ENCODE measurements around the gene MUCL3.
"Not testable (repeated sequence)": the region's sequence is repeated elsewhere in the genome, so short reads cannot be mapped to it uniquely, and the experiment has no call there.

The MUCL3 gene

GRCh38 chr6:30914076-30914853 lies 26.5 kb upstream of the MUCL3 start, which contains the start of gene VARS2:
VARS2 (plus strand) TSS chr6:30914238; CDS start chr6:30914837, 599 bp downstream.
- peak; percentile 64 to 78 for DNase-seq

GRCh38 chr6:30914854-30915590 lies 25.8 kb upstream of the MUCL3 start:
- DNase-seq, result no peak

GRCh38 chr6:30915591-30915946 lies 25.2 kb upstream of the MUCL3 start:
- peak in 1 of 2 donors; percentile 68 for DNase-seq

- DNase-seq, result no peak
Measured at GRCh38 chr6:30917041-30917440, 23.7 kb upstream of the MUCL3 start.

GRCh38 chr6:30917487-30917886 lies 23.3 kb upstream of the MUCL3 start:
- no peak for DNase-seq

- DNase-seq, result no peak
Measured at GRCh38 chr6:30918670-30919069, 22.1 kb upstream of the MUCL3 start.

GRCh38 chr6:30922447-30922852 lies 18.3 kb upstream of the MUCL3 start:
- DNase-seq, result no peak

GRCh38 chr6:30924040-30924627 lies 16.6 kb upstream of the MUCL3 start:
- not testable (repeated sequence) for DNase-seq

GRCh38 chr6:30926644-30927043 lies 14.1 kb upstream of the MUCL3 start:
- no peak for DNase-seq

GRCh38 chr6:30927080-30927479 lies 13.7 kb upstream of the MUCL3 start:
- not testable (repeated sequence) for DNase-seq

- no peak for DNase-seq
Measured at GRCh38 chr6:30928677-30929076, 12.1 kb upstream of the MUCL3 start.

GRCh38 chr6:30930506-30930905 lies 10.3 kb upstream of the MUCL3 start:
- no peak for DNase-seq

GRCh38 chr6:30931272-30931671 lies 9.5 kb upstream of the MUCL3 start:
- DNase-seq, result no peak

- no peak for DNase-seq
Measured at GRCh38 chr6:30931969-30932645, 8.7 kb upstream of the MUCL3 start, which contains the start of gene SFTA2. SFTA2 (minus strand) TSS chr6:30932170; CDS start chr6:30932096, 74 bp downstream.

- no peak for DNase-seq
Measured at GRCh38 chr6:30932665-30933365, 8.0 kb upstream of the MUCL3 start.

GRCh38 chr6:30935018-30935417 lies 5.8 kb upstream of the MUCL3 start:
- no peak for DNase-seq

- no peak for DNase-seq
Measured at GRCh38 chr6:30937265-30937664, 3.5 kb upstream of the MUCL3 start.

GRCh38 chr6:30938730-30939129 lies 2.0 kb upstream of the MUCL3 start:
- DNase-seq, result no peak

GRCh38 chr6:30939473-30939872 lies 1.3 kb upstream of the MUCL3 start:
- no peak for DNase-seq

- DNase-seq, result no peak
Measured at GRCh38 chr6:30942338-30943060, 1.7 kb downstream of the MUCL3 start.

- DNase-seq, result no peak
Measured at GRCh38 chr6:30944051-30944450, 3.3 kb downstream of the MUCL3 start.

- no peak for DNase-seq
Measured at GRCh38 chr6:30945281-30945680, 4.5 kb downstream of the MUCL3 start.

Data from bone marrow (tissue), 2 donors.